Measurements from ENCODE around the gene EFNB2. TPM values are rescaled to one million over a fixed set of nuclear protein-coding genes. Genes with fewer than 3 reads are reported as not detected.

Gene EFNB2
- total and polyA plus RNA-seq, 2 of the 8 experiments (the other 6 are each of a cell fraction or from before 2014, with no cell fraction given): 8.2 to 12.0 TPM

DNA sequence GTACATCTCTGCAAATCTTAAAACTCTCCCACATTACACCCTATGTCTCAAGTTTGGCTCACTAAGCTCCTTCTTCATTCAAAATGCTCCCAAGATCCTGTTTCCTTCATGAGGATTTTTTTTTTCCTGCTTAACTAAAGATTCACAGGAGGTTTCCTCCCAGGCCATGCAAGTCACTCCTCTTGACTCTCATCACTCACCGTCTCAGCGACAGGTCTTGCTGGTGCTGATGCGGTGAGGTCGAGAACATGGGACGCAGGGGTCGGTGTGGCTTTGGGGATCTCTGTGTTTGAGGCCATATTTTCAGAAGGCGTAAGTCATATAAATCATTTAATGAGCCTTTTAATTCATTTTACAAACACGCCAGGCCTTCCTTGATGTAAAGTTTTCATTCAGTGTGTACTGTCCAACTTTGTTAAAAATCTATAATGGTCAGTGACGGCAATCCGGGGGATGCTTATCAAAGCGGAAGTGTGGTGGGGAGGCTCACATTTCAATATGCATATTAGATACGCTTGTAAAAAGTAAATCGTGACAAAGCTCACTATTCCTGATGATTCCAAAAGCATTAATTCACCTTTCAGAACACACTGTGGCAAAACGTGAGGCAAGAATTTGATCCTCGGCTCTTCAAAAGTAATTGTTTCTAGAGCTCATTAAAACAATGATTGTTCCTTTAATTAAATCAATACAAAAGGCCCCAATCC is 20.4 kb downstream of the EFNB2 start (continued):
- TF ChIP-seq, protein P1, sequence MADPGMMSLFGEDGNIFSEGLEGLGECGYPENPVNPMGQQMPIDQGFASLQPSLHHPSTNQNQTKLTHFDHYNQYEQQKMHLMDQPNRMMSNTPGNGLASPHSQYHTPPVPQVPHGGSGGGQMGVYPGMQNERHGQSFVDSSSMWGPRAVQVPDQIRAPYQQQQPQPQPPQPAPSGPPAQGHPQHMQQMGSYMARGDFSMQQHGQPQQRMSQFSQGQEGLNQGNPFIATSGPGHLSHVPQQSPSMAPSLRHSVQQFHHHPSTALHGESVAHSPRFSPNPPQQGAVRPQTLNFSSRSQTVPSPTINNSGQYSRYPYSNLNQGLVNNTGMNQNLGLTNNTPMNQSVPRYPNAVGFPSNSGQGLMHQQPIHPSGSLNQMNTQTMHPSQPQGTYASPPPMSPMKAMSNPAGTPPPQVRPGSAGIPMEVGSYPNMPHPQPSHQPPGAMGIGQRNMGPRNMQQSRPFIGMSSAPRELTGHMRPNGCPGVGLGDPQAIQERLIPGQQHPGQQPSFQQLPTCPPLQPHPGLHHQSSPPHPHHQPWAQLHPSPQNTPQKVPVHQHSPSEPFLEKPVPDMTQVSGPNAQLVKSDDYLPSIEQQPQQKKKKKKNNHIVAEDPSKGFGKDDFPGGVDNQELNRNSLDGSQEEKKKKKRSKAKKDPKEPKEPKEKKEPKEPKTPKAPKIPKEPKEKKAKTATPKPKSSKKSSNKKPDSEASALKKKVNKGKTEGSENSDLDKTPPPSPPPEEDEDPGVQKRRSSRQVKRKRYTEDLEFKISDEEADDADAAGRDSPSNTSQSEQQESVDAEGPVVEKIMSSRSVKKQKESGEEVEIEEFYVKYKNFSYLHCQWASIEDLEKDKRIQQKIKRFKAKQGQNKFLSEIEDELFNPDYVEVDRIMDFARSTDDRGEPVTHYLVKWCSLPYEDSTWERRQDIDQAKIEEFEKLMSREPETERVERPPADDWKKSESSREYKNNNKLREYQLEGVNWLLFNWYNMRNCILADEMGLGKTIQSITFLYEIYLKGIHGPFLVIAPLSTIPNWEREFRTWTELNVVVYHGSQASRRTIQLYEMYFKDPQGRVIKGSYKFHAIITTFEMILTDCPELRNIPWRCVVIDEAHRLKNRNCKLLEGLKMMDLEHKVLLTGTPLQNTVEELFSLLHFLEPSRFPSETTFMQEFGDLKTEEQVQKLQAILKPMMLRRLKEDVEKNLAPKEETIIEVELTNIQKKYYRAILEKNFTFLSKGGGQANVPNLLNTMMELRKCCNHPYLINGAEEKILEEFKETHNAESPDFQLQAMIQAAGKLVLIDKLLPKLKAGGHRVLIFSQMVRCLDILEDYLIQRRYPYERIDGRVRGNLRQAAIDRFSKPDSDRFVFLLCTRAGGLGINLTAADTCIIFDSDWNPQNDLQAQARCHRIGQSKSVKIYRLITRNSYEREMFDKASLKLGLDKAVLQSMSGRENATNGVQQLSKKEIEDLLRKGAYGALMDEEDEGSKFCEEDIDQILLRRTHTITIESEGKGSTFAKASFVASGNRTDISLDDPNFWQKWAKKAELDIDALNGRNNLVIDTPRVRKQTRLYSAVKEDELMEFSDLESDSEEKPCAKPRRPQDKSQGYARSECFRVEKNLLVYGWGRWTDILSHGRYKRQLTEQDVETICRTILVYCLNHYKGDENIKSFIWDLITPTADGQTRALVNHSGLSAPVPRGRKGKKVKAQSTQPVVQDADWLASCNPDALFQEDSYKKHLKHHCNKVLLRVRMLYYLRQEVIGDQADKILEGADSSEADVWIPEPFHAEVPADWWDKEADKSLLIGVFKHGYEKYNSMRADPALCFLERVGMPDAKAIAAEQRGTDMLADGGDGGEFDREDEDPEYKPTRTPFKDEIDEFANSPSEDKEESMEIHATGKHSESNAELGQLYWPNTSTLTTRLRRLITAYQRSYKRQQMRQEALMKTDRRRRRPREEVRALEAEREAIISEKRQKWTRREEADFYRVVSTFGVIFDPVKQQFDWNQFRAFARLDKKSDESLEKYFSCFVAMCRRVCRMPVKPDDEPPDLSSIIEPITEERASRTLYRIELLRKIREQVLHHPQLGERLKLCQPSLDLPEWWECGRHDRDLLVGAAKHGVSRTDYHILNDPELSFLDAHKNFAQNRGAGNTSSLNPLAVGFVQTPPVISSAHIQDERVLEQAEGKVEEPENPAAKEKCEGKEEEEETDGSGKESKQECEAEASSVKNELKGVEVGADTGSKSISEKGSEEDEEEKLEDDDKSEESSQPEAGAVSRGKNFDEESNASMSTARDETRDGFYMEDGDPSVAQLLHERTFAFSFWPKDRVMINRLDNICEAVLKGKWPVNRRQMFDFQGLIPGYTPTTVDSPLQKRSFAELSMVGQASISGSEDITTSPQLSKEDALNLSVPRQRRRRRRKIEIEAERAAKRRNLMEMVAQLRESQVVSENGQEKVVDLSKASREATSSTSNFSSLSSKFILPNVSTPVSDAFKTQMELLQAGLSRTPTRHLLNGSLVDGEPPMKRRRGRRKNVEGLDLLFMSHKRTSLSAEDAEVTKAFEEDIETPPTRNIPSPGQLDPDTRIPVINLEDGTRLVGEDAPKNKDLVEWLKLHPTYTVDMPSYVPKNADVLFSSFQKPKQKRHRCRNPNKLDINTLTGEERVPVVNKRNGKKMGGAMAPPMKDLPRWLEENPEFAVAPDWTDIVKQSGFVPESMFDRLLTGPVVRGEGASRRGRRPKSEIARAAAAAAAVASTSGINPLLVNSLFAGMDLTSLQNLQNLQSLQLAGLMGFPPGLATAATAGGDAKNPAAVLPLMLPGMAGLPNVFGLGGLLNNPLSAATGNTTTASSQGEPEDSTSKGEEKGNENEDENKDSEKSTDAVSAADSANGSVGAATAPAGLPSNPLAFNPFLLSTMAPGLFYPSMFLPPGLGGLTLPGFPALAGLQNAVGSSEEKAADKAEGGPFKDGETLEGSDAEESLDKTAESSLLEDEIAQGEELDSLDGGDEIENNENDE (IDR thresholded peaks at IDR 0.05; ENCODE audit: insufficient replicate concordance, low read length): no peak
- no peak for TF ChIP-seq RAD21 (IDR thresholded peaks at IDR 0.05 in 1 of 2, conservative IDR thresholded peaks at IDR 0.05 in 1 of 2; ENCODE audit: low read depth in 2 of 2, low read length in 2 of 2)
- TF ChIP-seq NANOG (IDR thresholded peaks at IDR 0.05; ENCODE audit: insufficient read depth, low read depth, low read length, poor library complexity, severe bottlenecking): no peak
- TF ChIP-seq MAFK (IDR thresholded peaks at IDR 0.05; ENCODE audit: low read depth, low read length): no peak
- no peak for TF ChIP-seq TAF7 (optimal IDR thresholded peaks at IDR 0.05; ENCODE audit: borderline replicate concordance, low read depth, low read length)
- TF ChIP-seq KDM4A (IDR thresholded peaks at IDR 0.05; ENCODE audit: low read depth, low read length, severe bottlenecking): no peak
- TF ChIP-seq NRF1 (IDR thresholded peaks at IDR 0.05; ENCODE audit: low read depth, low read length): no peak
- no peak for TF ChIP-seq ASH2L (IDR thresholded peaks at IDR 0.05; ENCODE audit: low read length)
- no peak for TF ChIP-seq HDAC2 (IDR thresholded peaks at IDR 0.05; ENCODE audit: borderline replicate concordance in 1 of 2, low read depth in 2 of 2, low read length in 2 of 2)
- no peak for TF ChIP-seq TBP (IDR thresholded peaks at IDR 0.05; ENCODE audit: low read depth, low read length)

Data from H1 (cell line).